NCI-H446 treated with DMSO at 0.1 percent for 48 hours (cell line): ENCODE results near the gene IGSF22.

Experiments used
- DNase-seq: peaks from one replicate; lab custom pipeline; 2025; lab: John Stamatoyannopoulos, UW

The IGSF22 gene

DNA sequence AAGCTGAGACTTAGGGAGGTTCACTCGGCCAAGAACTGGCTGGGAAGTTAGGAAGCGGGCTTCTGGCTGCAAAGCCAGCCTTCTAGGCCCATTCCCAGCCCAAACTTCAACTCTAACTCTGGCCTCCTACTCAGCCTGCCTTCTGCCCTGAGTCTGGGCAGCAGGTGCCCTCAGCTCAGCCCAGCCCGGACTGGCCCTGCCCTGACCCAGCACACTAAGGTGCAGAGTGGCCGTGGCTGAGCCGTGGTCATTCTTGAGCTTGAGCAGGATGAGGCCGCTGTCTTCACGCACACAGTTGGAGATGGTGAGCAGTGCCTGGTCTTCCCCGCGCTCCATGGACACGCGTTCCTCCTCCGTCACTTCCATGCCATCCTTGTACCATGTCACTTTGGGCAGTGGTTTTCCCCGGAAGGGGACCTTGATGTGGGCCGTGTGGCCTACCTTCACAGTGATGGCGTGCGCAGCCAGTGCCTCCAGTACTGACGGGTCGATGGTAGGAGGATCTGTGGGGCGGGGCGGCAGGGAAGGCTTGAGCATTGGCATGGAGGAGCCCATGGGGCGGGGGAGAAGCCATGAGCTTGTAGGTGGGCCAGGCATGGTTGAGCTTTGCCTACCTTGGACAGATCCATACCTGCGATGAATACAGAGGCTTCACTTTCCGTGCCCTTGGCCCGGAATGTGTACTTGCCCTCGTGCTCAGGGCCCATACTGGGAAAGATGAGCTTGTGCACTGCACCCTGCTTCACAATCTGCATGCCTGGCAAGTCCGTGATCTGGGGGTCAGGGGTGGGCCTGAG, 12.1 kb downstream of the IGSF22 start:
- no peak for DNase-seq

DNA sequence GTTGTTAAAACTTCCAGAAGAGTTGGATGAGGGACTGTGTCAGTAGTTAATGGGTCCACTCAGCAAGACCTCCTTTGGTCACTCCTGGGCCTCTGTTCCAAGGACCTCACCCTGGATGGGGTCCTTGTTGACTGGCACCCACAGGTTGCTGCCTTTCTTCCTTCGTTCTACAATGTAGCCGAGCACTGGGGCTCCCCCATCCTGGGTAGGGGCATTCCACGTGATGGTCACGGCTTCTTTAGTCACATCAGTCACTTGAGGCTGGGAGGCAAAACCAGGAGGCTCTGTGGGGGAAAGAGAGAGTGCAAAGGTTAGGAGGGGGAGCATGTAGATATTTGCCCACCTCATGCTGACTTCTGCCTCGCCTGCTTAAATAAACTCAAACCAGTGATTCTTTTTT, 15.4 kb downstream of the IGSF22 start:
- DNase-seq, result no peak

DNA sequence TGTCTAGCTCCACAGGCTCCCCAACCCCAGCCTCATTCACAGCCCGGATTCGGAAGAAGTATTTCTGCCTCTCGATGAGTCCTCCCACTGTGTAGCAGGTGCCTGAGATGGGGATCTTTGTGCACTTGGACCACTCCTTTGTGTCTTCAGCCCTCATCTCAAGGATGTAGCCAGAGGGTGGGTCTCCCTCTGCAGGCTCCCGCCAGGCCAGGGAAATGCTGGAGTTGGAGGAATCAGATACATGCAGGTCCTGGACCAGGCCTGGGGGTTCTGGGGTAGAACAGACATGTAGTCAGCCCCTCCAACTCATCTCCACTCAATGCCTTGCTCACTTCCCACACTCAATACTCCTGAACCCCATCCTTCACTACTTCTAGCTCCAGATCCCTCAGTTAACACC, 16.6 kb downstream of the IGSF22 start:
- no peak for DNase-seq

DNA sequence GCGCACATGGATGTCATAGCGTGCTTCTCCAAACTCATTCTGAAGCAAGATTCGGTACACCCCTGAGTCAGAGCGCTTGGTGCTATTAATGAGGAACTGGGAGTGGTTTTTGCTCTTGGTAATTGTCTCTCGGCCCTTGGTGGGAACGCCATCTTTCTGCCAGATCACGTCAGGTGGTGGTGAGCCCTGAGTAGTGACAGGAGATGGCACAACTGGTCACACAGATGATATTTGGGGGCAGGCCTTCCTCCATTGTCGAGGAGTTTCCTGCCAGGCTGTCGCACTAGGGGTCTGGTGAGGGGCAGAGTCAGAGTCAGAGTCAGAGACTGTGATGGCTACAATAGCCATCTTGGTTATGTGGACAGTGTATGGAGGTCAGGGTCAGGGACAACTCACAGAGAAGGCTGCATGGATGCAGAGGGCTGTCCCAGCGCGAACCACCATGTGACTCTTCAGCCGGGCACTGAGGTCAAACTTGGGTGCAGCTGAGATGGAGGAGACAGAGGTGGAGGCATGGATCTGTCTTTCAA, 18.1 kb downstream of the IGSF22 start:
- DNase-seq, result no peak

DNA sequence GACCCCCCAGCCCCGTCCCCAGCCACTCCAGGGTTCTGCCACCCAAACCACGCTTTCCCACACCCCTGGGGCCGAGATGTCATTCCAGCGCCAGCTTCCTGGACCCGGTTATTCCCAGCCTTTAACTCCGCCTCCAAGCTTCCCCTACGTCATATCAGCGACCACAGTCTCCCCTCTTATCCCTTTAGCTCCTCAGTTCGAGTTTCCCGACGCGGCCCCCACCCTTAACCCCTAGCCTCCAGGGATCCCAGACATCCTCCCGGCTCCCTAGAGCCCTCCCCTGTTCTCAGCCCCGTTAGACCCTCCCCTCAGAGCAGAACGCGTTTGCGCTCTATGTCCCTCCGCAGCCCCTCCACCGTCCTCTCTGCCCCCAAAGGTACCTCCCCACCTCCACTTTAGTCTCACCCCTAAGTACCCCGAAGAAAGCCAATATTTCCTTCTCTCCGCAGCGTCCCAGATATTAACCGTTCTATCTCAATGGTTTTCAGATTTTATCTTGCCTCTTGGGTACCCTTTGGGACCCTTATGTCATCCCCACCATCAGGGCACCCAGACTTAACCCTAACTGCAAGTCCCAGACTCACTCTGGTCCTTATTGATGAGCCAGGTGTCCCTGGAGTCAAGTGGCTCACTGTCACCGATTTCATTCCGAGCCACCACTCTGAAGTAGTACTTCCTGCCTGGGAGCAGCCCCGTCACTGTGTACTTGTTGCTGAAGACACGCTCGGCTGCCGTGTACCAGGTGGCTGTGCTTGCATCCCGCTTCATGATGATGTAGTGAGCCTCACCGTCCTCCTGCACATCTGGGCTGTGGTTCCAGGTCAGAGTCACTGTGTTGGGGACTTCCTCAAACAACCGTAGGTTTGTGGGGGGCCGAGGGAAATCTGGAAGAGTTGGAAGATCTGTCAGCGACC, 19.4 kb downstream of the IGSF22 start:
- peak; percentile 12 for DNase-seq

DNA sequence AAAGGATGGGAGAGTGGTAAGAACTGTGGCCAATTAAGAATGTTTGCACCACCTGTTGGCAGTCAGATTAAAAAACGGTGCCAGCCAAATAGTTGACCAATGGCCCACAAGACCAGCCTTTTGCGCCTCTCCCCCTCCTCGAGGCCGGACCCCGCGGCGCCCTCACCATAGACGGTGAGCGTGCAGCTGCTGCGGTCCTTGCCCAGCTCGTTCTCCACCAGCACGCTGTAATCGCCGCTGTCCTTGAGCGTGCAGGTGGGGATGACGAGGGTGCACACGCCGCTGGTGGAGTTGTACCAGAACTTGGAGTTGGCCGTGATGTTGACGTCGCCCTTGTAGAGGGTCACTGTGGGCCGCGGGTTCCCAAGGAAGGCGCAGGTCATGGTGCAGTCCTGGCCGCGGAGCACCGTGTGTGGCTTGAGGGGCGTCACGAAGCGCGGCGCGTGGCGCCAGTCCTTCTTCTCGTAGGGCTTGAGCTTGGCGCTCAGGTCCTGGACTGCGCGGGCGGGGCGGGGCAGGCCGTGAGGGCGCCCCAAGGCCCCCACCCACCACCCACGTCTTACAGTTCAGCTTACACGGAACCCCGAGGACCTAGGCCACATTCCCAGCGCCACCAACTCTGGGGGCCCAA, 20.2 kb downstream of the IGSF22 start:
- no peak for DNase-seq

DNA sequence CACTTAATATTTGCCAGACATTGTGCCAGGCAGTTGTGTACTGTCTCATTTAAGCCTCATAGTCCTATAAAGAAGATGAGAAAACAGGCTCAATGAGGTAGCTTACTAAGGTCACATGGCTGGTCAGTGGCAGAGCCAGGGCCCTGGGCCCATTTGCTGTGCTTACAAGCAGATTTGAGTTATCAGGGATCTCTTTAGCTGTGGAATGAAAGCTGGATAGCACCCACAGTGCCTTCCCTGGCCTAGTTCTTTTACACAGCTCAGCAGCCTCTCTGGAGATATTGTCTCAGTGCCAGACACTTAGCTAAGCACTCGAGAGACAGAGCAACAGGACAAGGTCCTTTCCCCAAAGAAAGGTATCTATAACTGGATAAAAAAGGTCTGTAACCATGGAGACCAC, 21.3 kb downstream of the IGSF22 start:
- no peak for DNase-seq

DNA sequence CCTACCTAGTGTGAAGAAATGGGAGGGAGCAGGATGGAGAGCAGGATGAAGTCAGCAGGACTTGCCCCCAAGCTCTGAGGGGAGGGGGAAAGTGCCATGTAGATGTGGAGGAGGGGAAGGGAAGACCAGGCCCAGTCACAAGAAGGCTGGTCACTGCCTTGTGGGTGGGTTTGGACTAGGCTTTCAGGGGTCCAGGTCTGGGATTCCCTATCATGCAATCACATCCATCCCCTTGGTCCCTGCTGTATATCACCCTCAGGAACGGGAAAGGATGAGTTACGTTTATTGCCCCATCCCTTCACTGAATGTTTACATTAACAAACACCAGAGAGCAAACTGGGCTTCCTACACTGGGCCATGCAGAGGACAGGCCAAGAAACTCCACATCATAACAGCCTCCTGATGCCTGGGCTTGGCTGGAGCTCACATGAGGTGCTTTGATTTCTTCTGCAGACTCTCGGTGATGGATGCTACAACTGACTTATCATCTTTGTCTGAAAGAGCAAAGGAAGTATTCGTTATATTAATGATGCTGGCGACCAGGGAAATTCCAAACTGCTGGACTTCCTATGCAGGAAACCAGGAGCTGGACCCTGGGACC, 21.8 kb downstream of the IGSF22 start:
- DNase-seq, result no peak

DNA sequence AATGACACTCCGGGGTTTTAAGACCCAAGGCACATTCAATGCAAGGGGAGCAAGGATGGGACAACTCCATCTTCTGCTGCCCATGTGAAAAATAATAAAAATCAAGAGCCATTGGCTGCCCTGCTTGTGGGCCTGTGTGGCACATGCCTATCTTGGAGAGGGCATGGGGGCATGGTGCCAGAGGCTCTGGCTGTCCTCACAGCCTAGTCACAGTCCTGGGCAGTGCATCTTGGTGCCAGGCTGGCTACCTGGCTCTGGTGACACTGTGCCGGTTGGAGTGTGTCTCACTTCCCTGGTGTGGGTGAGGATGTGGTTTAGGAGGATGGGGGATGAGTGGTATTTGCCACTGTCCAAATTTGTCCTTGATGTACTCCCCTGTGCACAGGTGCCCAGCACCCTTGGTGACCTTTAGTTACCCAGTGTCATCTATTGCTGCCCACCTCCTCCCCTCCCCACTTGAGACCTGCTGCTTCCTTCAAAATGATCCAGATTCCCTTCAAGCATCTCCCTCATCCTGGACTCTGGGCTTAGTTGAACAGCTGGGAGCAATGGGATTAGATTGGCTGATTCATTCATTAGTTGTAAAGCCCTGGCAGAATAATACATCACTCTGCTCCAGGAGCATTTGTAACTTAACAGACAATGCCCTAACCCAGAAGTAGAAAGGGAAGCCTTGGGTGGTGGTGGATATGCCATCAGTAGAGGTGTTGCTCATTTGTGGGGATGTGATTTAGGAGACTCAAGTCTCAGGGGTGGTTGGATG, 22.8 kb downstream of the IGSF22 start:
- no peak for DNase-seq

DNA sequence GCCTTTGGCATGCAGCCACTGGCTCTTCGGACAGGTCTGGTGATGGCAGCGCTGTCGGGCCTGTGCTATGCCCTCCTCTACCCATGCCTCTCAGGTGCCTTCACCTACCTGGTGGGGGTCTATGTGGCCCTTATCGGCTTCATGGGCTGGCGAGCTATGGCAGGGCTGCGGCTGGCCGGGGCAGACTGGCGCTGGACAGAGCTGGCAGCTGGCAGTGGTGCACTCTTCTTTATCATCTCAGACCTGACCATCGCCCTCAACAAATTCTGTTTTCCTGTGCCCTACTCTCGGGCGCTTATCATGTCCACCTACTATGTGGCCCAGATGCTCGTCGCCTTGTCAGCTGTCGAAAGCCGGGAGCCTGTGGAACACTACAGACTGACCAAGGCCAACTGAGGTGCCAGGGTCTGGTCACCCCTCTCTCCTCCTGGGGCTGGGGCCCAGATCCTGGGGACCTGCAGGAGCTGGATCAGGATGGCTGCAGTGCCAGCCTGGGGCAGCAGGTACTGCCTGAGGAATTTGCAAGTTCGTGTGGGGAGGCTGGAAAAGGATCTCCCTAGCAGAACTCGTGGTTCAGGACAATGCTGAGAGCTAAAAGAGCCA, 24.3 kb downstream of the IGSF22 start:
- no peak for DNase-seq

DNA sequence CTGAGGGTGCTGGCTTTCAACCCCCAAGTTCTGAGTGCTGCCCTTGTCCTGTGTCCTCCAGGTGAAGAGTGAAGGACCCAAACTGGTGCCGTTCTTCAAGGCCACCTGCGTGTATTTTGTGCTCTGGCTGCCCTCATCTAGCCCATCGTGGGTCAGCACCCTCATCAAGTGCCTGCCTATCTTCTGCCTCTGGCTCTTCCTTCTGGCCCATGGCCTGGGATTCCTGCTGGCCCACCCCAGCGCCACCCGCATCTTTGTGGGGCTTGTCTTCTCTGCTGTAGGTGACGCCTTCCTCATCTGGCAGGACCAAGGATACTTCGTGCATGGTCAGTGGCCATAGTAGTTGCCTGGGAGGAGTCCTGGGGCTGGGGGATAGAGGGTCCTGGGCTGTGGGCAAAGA, 25.1 kb downstream of the IGSF22 start:
- DNase-seq, result no peak

DNA sequence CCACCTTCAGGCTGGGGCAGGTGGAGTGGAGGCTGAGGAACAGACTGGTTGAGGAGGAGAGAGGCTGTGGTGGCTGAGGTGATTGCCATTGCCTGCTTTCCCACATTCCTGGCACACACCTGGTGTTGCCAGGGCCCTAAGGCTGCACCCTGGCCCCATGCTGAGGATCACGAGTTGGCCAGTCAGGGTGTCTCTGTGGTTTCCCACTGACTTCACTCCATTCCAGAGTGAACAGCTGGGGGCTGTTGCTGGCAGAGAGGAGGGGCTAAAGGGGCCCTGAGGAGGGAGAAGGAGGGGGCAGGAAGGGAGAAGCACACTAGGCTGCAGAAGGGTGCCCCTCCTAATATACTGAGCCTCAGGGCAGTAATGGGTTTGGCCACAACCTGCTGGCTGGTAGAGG, 25.6 kb downstream of the IGSF22 start:
- DNase-seq, result no peak

DNA sequence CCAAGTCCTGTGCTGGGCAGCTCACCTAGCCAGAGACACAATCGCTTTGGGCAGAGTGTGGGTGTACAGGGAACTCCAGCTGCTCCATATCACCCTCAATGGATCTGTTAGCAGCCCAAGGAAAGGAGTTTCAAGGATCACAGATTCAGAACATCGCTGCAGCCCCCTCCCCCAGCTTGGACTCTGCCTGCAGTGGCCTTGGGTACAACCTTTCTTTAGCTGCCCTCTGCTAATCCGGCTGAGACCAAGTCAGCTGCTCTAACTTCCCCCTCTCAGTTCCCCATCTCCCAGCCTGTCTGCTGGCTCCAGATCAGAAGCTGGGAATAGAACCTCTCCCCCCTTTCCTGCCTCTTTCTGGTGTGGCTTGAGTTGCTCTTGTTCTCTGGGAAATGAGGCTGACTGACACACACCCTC, 26.1 kb downstream of the IGSF22 start:
- no peak for DNase-seq

DNA sequence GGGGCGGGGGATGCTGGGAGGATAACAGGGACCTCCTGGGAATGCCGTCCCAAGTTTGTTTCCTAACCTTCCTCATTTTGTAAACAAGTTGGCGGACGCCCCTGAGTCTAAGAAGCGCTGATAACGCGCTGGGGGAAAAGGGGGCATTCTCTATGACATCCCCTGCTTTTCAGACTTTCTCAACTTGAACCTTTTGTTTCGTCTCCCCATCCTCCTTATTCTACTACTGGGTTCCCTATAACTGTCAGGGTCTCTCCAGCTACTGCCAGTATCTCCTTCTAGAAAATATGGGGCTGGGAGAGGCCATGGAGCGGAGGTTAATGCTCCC, 26.8 kb downstream of the IGSF22 start:
- no peak for DNase-seq

DNA sequence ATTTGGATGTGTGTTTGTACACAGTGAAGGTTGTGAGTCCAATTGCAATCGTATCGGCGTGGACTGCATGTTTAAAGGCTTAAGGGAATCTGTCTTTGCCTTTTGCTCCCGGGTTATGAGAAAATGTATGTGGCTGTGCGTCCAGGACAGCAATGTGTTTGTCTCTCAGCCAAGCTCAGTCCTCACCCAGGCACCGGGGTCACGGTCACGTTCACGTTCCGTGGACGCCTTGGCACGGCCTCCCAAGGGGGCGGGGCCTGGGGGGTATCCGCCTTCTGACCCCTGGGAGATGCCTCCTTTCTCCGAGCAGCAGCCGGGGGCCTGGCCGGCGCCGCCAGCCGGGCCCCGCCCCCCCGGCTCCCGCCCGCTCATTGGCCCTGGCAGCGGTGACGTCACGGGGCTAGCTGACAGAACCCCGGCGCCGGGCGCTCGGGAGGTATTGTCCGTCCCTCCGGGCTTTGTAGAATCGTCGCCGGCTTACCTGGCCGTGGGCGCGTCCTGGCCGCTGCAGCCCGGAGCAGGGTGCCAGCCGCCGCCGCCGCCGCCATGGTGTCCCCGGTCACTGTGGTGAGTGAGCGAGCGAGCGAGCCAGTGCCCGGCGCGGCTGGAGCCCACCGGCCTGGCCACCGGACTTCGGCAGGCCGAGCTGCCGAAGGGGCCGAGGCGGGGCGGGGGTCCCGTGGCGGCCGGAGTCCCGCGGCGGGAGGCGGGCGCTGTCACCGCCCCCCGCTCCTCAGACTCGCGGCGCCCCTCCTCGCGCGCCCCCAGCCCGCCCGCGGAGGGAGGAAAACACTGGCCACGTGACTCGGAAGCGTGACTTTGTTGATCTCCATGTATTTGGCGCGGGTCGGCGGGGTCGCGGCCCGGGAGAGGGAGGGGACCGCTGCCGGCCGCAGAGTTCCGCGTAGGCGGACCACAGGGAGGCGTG, 27.4 kb downstream of the IGSF22 start, which contains the start of gene TMEM86A:
TSS of gene TMEM86A (plus strand) at position 439 of the 928 bp plus-strand sequence. CDS start at position 547, 108 bp downstream.
- peak; percentile 55 for DNase-seq

DNA sequence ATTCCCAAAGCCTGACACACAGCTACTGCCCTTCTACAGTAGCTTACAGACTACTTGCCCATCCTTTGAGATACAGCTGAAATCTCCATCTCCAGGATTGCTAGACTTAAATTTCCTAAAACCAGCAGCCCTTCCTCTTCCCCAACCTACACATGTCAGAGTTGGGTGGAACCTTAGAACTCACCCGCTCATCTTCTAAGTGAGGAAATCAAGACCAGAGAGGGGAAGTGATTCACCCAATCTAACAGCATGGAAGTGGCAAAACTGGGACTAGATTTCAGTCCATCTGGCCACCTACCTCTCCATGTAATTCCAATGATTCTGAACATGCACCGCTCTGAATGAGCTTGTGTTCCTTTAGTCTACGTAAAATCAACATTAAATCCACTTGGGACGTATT, 28.4 kb downstream of the IGSF22 start:
- DNase-seq, result no peak

DNA sequence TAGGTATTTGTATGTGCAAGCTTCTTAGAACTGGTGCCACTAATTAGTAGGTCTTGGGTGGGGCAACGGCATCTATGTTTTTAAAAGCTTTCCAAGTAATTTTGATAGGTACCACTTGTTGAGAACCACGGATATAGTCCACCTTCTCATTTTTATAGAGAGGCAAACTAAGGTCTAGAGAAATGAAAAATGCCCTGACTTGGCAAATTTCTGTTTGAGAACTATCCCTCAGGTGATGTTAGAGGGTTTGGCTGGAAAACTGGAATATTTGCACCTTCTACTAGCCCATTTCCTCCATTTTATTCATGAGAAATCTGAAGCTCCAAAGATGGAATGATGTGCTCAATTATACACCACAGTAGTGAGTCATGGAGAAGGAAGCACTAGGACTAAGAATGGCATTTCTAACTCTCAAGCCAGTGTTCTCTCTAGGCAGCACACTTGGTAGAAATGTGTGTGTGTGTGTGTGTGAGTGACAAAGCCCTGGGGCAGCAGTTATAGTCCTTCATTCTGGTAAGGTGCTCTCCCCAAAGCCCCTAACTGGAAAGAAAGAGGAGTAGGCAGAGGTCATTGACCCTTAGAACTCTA, 29.3 kb downstream of the IGSF22 start:
- DNase-seq, result no peak

DNA sequence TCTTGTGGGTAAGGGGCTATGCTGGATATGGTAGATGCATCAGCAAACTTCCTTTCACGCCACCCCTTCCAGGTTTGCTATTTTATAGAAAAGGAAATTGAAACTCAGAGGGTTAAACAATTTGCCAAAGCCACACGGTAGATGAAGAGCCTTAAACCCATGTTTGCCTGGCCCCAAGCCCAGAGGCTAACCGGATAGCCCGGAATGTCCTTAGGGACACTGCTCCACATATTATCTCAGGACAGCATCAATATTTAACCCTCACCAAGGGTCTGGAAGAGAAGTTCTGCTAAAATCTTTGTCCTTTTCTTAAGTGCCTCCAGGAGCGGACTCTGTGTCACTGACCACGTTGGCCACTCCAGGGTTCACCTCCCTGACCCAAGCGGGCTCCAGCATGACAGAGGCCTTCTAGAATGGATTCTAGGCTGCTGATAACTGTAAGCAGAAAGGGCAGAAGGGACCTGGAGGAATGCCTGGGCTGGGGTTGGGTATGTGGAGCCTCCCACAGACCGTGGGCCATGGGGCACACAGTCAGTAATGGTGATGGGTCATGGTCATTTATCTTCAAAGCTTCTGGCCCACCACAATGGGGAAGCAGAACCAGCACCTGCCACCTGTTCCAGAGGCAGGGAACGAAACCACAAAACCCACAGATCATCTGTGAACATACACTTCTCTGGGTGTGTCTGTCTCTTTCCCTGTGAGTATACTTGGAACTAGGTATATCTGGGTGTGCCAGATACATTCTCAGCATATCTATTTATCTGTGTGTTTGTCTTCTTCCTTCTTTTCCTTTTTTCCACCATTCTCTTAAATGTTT, 32.8 kb downstream of the IGSF22 start:
- DNase-seq, result no peak
